ENCODE measurements around the gene SNCAIP.

Gene SNCAIP

GRCh38 chr5:122501089-122501435 lies 189.0 kb downstream of the SNCAIP start:
- DNase-seq (ENCODE audit: low spot score), result no peak

- DNase-seq (ENCODE audit: low spot score), result no peak
These were observed 195.0 kb downstream of the SNCAIP start for GRCh38 chr5:122507045-122507444.

- no peak for DNase-seq (ENCODE audit: low spot score)
These were observed 195.5 kb downstream of the SNCAIP start for GRCh38 chr5:122507581-122507980.

GRCh38 chr5:122508623-122509022 lies 196.6 kb downstream of the SNCAIP start:
- DNase-seq (ENCODE audit: low spot score), result no peak
